Transverse colon (tissue), 4 donors: Measurements from ENCODE around the gene TMEM119.

Source experiments
- POLR2A ChIP-seq: fragments of 450-650 bp; IDR thresholded peaks from one replicate; pipeline ENCODE4 v1.6.1; 2016; ENCODE audit warnings: antibody characterized with exemption, mild to moderate bottlenecking, moderate library complexity
- POLR2AphosphoS5 ChIP-seq, 3 donors: sonication (generic); formaldehyde crosslinking; IDR thresholded peaks; one replicate each; pipeline ENCODE4 v1.6.1; 2016; ENCODE audit warnings: antibody characterized with exemption in 3 of 3
- TF ChIP-seq, protein P1 (sequence below), 5 experiments: fragments of 200-600 bp in 3 of 5; fragments of 450-650 bp in 2 of 5; sonication (generic) in 3 of 5; IDR thresholded peaks; 1 replicate in 2 of 5; 2 replicates in 3 of 5; pipeline ENCODE4 v1.5.1; 2016 to 2017; ENCODE audit warnings: antibody characterized with exemption in 5 of 5, inconsistent platforms in 3 of 5, mild to moderate bottlenecking in 2 of 5, moderate library complexity in 1 of 5

DNA sequence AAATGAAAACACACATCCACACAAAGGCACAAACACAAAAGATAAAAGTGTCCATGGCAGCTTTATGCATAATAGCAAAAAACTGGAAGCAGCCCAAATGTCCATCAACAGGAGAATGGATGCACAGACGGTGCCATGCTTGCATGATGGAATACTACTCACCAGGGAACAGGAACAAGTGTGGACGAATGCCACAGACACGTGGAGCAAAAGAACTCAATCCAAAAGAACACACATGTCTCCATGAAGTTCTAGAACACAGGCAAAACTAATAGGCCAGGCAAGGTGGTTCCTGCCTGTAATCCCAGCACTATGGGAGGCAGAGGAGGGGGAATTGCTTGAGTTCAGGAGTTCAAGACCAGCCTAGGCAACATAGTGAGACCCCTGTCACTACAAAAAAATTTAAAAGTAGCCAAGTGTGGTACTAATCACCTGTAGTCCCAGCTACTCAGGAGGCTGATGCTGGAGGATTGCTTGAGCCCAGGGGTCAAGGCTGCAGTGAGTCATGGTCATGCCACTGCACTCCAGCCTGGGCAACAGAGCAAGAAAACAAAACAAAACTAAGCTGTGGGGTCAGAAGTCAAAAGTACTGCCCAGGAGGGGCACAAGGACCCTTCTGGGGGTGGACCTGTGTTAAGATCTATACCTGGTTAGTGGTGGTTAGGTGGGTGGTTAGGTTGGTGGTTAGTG is 7.3 kb upstream of the TMEM119 start:
- TF ChIP-seq POLR2A (no peak), POLR2AphosphoS5 (IDR thresholded peaks at IDR 0.05) (no peak)
- TF ChIP-seq, protein P1, sequence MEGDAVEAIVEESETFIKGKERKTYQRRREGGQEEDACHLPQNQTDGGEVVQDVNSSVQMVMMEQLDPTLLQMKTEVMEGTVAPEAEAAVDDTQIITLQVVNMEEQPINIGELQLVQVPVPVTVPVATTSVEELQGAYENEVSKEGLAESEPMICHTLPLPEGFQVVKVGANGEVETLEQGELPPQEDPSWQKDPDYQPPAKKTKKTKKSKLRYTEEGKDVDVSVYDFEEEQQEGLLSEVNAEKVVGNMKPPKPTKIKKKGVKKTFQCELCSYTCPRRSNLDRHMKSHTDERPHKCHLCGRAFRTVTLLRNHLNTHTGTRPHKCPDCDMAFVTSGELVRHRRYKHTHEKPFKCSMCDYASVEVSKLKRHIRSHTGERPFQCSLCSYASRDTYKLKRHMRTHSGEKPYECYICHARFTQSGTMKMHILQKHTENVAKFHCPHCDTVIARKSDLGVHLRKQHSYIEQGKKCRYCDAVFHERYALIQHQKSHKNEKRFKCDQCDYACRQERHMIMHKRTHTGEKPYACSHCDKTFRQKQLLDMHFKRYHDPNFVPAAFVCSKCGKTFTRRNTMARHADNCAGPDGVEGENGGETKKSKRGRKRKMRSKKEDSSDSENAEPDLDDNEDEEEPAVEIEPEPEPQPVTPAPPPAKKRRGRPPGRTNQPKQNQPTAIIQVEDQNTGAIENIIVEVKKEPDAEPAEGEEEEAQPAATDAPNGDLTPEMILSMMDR (IDR thresholded peaks at IDR 0.05): no peak
